ENCODE data around the gene VPS33A.

The VPS33A gene

GRCh38 chr12:122208073-122208820 is 58.0 kb downstream of the VPS33A start:
- no peak for DNase-seq (ENCODE audit: extremely low spot score)
- CTCF ChIA-PET, result no interaction called here
- POLR2A ChIA-PET, result no interaction called here
- no peak for TF ChIP-seq CTCF (IDR thresholded peaks at IDR 0.05; ENCODE audit: control extremely low read depth, extremely low read depth, low read depth, missing control alignments)

GRCh38 chr12:122207391-122207790 is 58.9 kb downstream of the VPS33A start:
- POLR2A ChIA-PET, result no interaction called here
- CTCF ChIA-PET, result interaction anchor here (1.3 kb wide), 1 partner anchor 17 kb away, joined by 5 read pairs; no protein-coding TSS in a partner anchor
- no peak for TF ChIP-seq CTCF (IDR thresholded peaks at IDR 0.05; ENCODE audit: control extremely low read depth, extremely low read depth, low read depth, missing control alignments)
- no peak for DNase-seq (ENCODE audit: extremely low spot score)

GRCh38 chr12:122206976-122207375 is 59.3 kb downstream of the VPS33A start:
- CTCF ChIA-PET, result interaction anchor here (1.3 kb wide), 1 partner anchor 16 kb away, joined by 5 read pairs; no protein-coding TSS in a partner anchor
- POLR2A ChIA-PET, result no interaction called here
- TF ChIP-seq CTCF (IDR thresholded peaks at IDR 0.05; ENCODE audit: control extremely low read depth, extremely low read depth, low read depth, missing control alignments), result no peak
- DNase-seq (ENCODE audit: extremely low spot score), result no peak

GRCh38 chr12:122206111-122206881 is 60.0 kb downstream of the VPS33A start:
- ChIA-PET CTCF (interaction anchor here (1.3 kb wide), 1 partner anchor 16 kb away, joined by 5 read pairs; no protein-coding TSS in a partner anchor), POLR2A (interaction anchor here (0.9 kb wide), 1 partner anchor 20 kb away, joined by 4 read pairs; the partner anchor contains the start of gene DIABLO)
- no peak for TF ChIP-seq CTCF (IDR thresholded peaks at IDR 0.05; ENCODE audit: control extremely low read depth, extremely low read depth, low read depth, missing control alignments)

GRCh38 chr12:122205053-122205925 is 61.0 kb downstream of the VPS33A start:
- POLR2A ChIA-PET, result interaction anchor here (0.7 to 0.9 kb wide), 2 partner anchors 21 kb away, joined by 3 to 4 read pairs; partner anchors contain the start of gene DIABLO
- CTCF ChIA-PET, result interaction anchor here (0.7 to 1.6 kb wide), 2 partner anchors 11 to 75 kb away, joined by 3 to 4 read pairs; no protein-coding TSS in a partner anchor
- no peak for DNase-seq (ENCODE audit: extremely low spot score)
- TF ChIP-seq CTCF (IDR thresholded peaks at IDR 0.05; ENCODE audit: control extremely low read depth, extremely low read depth, low read depth, missing control alignments), result no peak

More at GRCh38 chr12:122206111-122206881, 60.0 kb downstream of the VPS33A start:
- DNase-seq (ENCODE audit: extremely low spot score), result no peak
